Lower lobe of right lung (tissue), 2 donors: ENCODE data around the gene NPW. TPM values are rescaled to one million over a fixed set of nuclear protein-coding genes. Genes with fewer than 3 reads are reported as not detected.
A peak's percentile ranks its signal among the peaks of the same experiment; 100 is the strongest.

Experiments
- ATAC-seq, 2 donors: fragments of 200-7000 bp; cut with Tn5 transposase; one replicate each; pipeline ENCODE4 v1.9.1; 2020 to 2022; ENCODE audit warnings: mild to moderate bottlenecking in 2 of 2, moderate library complexity in 2 of 2
- DNase-seq: peaks from one replicate; pipeline ENCODE4 v3.0.0-alpha.2; 2020
- H3K27ac ChIP-seq: fragments of 200-600 bp; one replicate; pipeline ENCODE4 v1.8.0; 2022
- H3K27me3 ChIP-seq: fragments of 200-600 bp; one replicate; pipeline ENCODE4 v1.8.0; 2022; ENCODE audit warnings: low read depth
- H3K36me3 ChIP-seq: fragments of 200-600 bp; one replicate; pipeline ENCODE4 v1.8.0; 2022; ENCODE audit warnings: mild to moderate bottlenecking
- H3K4me1 ChIP-seq: fragments of 200-600 bp; one replicate; pipeline ENCODE4 v1.8.0; 2022
- H3K4me3 ChIP-seq: fragments of 200-600 bp; one replicate; pipeline ENCODE4 v1.8.0; 2022; ENCODE audit warnings: mild to moderate bottlenecking
- H3K9me3 ChIP-seq: fragments of 200-600 bp; one replicate; pipeline ENCODE4 v1.8.0; 2022
- CTCF ChIP-seq: fragments of 200-600 bp; IDR thresholded peaks from one replicate; pipeline ENCODE4 v1.8.0; 2022; ENCODE audit warnings: antibody characterized with exemption, mild to moderate bottlenecking
- intact Hi-C: fragments of 100-400 bp; cut with DNase I; formaldehyde crosslinking; loops from one replicate; pipeline ENCODE4 v1.11.0; 2022
- total RNA-seq: library from RNA; stranded (reverse); fragmentation: NEBNext Ultra II Directional; extraction: Animal tissue kit (Norgen Biotek cat#: 25700); gene quantifications from one replicate; pipeline ENCODE4 v1.2.1, GENCODE V29; 2021
- donor health status: DM: no; HTN: yes; CAD: no; lungs with severe emphysema.

Gene NPW
- total RNA-seq, 1 donor from 2014 or later: not detected

- Histone ChIP-seq H3K27me3 (peaks cover 7% of the 10 kb centered on the region), H3K4me3 (peak overlapping the region; percentile 84), H3K4me1 (peaks cover 83% of the 10 kb centered on the region), H3K27ac (peak overlapping the region; percentile 92), H3K36me3 (peaks cover 16% of the 10 kb centered on the region), H3K9me3 (no peaks in the 10 kb centered on the region)
- no peak for ATAC-seq
- intact Hi-C loops: loop anchor here (10.0 kb wide), 1 partner anchor 116 kb away; the partner anchor contains the start of gene RAB26
- DNase-seq: no peak
- TF ChIP-seq CTCF: no peak
Measured at GRCh38 chr16:2028620-2029220, 9.1 kb downstream of the NPW start.

GRCh38 chr16:2029350-2029749 is 9.8 kb downstream of the NPW start:
- peaks cover 16% of the 10 kb centered on the region for H3K36me3 ChIP-seq
- H3K27me3 ChIP-seq: peaks cover 7% of the 10 kb centered on the region
- intact Hi-C loops: loop anchor here (10.0 kb wide), 1 partner anchor 115 kb away; the partner anchor contains the start of gene RAB26
- H3K27ac ChIP-seq: peak overlapping the region; percentile 92
- H3K4me1 ChIP-seq: peaks cover 81% of the 10 kb centered on the region
- H3K4me3 ChIP-seq: peak overlapping the region; percentile 84
- TF ChIP-seq CTCF: no peak
- DNase-seq: no peak
- ATAC-seq: no peak
- H3K9me3 ChIP-seq: no peaks in the 10 kb centered on the region

GRCh38 chr16:2030036-2030435 is 10.5 kb downstream of the NPW start:
- Histone ChIP-seq H3K4me1 (peaks cover 80% of the 10 kb centered on the region), H3K4me3 (peak overlapping the region; percentile 84), H3K9me3 (no peaks in the 10 kb centered on the region), H3K36me3 (peaks cover 16% of the 10 kb centered on the region), H3K27ac (peak overlapping the region; percentile 92), H3K27me3 (peaks cover 7% of the 10 kb centered on the region)
- intact Hi-C loops: no loop called here
- no peak for ATAC-seq
- TF ChIP-seq CTCF: no peak
- no peak for DNase-seq

- peaks cover 82% of the 10 kb centered on the region for H3K4me1 ChIP-seq
- peak overlapping the region; percentile 92 for H3K27ac ChIP-seq
- ATAC-seq (no peak), DNase-seq (no peak)
- H3K9me3 ChIP-seq: no peaks in the 10 kb centered on the region
- peak overlapping the region; percentile 84 for H3K4me3 ChIP-seq
- intact Hi-C loops: no loop called here
- H3K27me3 ChIP-seq: peaks cover 3% of the 10 kb centered on the region
- peaks cover 23% of the 10 kb centered on the region for H3K36me3 ChIP-seq
- no peak for TF ChIP-seq CTCF
Measured at GRCh38 chr16:2031081-2031577, 11.5 kb downstream of the NPW start.

GRCh38 chr16:2032285-2033056 is 12.9 kb downstream of the NPW start:
- Histone ChIP-seq H3K4me1 (peaks cover 88% of the 10 kb centered on the region), H3K4me3 (peak overlapping the region; percentile 84), H3K36me3 (peaks cover 35% of the 10 kb centered on the region), H3K27ac (peak overlapping the region; percentile 92), H3K27me3 (no peaks in the 10 kb centered on the region), H3K9me3 (no peaks in the 10 kb centered on the region)
- TF ChIP-seq CTCF: no peak
- DNase-seq: no peak
- peak; percentile 1 to 2 for ATAC-seq
- intact Hi-C loops: no loop called here
